Measurements from ENCODE around the gene DHRS11.
A peak's percentile ranks its signal among the peaks of the same experiment; 100 is the strongest.

DHRS11 gene, protein sequence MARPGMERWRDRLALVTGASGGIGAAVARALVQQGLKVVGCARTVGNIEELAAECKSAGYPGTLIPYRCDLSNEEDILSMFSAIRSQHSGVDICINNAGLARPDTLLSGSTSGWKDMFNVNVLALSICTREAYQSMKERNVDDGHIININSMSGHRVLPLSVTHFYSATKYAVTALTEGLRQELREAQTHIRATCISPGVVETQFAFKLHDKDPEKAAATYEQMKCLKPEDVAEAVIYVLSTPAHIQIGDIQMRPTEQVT

GRCh38 chr17:36591434-36592315 is at the start of gene DHRS11:
TSS of gene DHRS11 (plus strand) at chr17:36591879. CDS start at chr17:36592010, 131 bp downstream.
- H3K27me3 Mint-ChIP-seq (ENCODE audit: low read depth) = no peaks in the 10 kb centered on the region
- peaks cover 31% of the 10 kb centered on the region for H3K36me3 Mint-ChIP-seq (ENCODE audit: low read depth)

DNA sequence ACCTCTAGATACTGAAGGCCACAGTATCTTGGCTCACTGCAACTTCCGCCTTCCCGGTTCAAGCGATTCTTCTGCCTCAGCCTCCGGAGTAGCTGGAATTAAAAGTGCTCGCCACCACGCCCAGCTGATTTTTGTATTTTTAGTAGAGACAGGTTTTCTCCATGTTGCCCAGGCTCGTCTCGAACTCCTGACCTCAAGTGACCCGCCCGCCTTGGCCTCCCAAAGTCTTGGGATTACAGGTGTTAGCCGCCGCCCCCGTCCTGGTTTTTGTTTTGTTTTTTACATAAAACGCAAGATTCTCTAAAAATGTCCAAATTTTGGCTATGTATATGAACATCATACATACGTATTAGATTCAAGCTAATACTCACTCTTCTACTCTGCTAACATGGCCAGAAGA is 48.9 kb upstream of the DHRS11 start:
- no peaks in the 10 kb centered on the region for H3K9me3 Mint-ChIP-seq
- H3K4me1 Mint-ChIP-seq = peaks cover 23% of the 10 kb centered on the region
- H3K36me3 Mint-ChIP-seq (ENCODE audit: low read depth) = peaks cover 11% of the 10 kb centered on the region
- H3K4me3 Mint-ChIP-seq = peak overlapping the region; percentile 45 to 100 (median 52)
- TF ChIP-seq, protein P1, sequence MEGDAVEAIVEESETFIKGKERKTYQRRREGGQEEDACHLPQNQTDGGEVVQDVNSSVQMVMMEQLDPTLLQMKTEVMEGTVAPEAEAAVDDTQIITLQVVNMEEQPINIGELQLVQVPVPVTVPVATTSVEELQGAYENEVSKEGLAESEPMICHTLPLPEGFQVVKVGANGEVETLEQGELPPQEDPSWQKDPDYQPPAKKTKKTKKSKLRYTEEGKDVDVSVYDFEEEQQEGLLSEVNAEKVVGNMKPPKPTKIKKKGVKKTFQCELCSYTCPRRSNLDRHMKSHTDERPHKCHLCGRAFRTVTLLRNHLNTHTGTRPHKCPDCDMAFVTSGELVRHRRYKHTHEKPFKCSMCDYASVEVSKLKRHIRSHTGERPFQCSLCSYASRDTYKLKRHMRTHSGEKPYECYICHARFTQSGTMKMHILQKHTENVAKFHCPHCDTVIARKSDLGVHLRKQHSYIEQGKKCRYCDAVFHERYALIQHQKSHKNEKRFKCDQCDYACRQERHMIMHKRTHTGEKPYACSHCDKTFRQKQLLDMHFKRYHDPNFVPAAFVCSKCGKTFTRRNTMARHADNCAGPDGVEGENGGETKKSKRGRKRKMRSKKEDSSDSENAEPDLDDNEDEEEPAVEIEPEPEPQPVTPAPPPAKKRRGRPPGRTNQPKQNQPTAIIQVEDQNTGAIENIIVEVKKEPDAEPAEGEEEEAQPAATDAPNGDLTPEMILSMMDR (IDR thresholded peaks at IDR 0.05; ENCODE audit: unreplicated experiment in 3 of 3) = no peak
- peak overlapping the region in 1 of 3 experiments; percentile 41 for H3K27ac Mint-ChIP-seq
- no peaks in the 10 kb centered on the region for H3K27me3 Mint-ChIP-seq (ENCODE audit: low read depth)

More at GRCh38 chr17:36591434-36592315, at the start of gene DHRS11:
- TF ChIP-seq, protein P1 (IDR thresholded peaks at IDR 0.05; ENCODE audit: unreplicated experiment in 3 of 3) = no peak
- Mint-ChIP-seq H3K27ac (peak within 1 kb of the TSS; percentile 45 to 84 (median 53)), H3K4me3 (peak within 1 kb of the TSS; percentile 80 to 89 (median 88)), H3K9me3 (no peaks in the 10 kb centered on the region), H3K4me1 (peaks cover 25% of the 10 kb centered on the region)

DNA sequence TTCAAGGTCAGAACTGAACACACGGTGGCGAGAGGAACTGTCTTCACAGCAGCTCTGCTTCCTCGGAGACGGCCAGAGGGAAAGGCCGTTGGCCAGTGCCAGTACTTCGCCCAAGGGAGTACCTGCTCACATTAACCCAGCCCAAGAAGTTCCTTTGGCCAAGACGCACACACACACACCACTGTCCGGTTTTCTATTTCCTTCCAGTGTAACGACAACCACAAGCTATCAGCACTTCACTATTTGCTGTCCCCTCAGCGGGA is 47.7 kb upstream of the DHRS11 start:
- H3K9me3 Mint-ChIP-seq = no peaks in the 10 kb centered on the region
- H3K27me3 Mint-ChIP-seq (ENCODE audit: low read depth) = no peaks in the 10 kb centered on the region
- TF ChIP-seq, protein P1 (IDR thresholded peaks at IDR 0.05; ENCODE audit: unreplicated experiment in 3 of 3) = no peak

DNA sequence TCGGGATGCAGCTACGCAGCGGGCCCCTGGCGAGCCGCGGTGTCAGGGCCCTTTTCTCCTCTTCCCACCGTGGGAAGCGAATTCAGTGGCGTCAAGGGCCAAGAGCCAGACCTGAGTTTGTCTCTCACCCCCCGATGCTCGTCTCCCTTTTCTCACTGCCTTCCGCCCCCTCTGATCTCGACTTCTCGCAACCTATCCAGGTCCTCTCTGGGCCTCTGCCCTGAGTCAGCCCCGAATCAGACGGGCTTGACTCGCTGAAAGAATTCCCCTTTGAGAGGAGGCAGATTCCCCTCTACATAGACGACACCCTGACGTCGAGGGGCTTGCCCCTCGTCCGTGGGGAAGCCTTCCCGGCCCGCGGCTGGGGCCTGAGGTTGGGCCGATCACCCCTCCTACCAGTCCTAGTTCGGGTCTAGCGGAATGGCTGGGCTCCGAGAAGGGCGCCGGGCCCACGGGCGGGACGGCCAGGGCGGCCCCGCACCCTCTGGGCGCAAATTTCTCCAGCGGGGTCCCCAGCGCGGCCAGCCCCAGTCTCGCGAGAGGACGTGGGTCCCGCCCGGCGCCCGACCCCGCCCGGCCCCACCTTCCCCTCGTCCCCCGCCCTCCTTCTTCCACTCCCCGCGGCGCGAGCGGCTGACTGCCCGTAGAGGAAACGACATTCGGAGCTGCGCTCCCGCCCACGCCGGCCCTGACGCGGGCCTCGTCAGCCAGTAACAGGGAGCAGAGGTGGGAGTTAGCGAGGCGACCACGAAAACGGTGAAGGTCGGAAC is 47.2 kb upstream of the DHRS11 start, which contains the start of gene GGNBP2:
GGNBP2 (plus strand) TSS at position 613 of the 770 bp plus-strand sequence. CDS start 806 bp downstream, outside the sequence.
- H3K9me3 Mint-ChIP-seq = no peaks in the 10 kb centered on the region
- peak within 1 kb of the TSS; percentile 96 to 100 (median 97) for H3K4me3 Mint-ChIP-seq
- peak within 1 kb of the TSS; percentile 100 for H3K27ac Mint-ChIP-seq
- H3K27me3 Mint-ChIP-seq (ENCODE audit: low read depth) = no peaks in the 10 kb centered on the region
- TF ChIP-seq, protein P1 (IDR thresholded peaks at IDR 0.05; ENCODE audit: unreplicated experiment in 3 of 3) = no peak
- H3K36me3 Mint-ChIP-seq (ENCODE audit: low read depth) = peaks cover 10% of the 10 kb centered on the region
- peaks cover 26% of the 10 kb centered on the region for H3K4me1 Mint-ChIP-seq

More for the DNA sequence above, 47.7 kb upstream of the DHRS11 start:
- Mint-ChIP-seq H3K4me1 (peaks cover 26% of the 10 kb centered on the region), H3K4me3 (peak overlapping the region; percentile 96 to 100 (median 97)), H3K27ac (peak overlapping the region; percentile 100), H3K36me3 (ENCODE audit: low read depth) (peaks cover 10% of the 10 kb centered on the region)

DNA sequence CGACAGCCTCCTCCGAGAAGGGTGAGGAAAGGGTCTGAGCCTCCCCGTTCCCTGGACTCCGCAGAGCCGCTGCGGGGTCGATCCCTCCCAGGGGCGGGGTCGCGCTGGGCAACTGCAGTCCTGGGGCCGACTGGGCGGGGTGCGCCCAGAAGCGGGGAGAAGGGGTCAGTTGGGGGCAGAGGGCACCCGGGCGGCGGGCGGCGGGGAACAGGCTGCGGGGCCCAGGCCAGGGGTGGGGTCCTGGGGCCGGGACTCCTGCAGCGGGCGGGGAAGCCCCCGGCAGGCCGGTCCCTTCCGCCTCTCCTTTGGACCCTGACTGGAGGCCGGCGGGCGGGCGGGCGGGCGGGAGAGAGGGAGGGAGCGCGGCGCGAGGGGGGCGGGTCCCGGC is 46.6 kb upstream of the DHRS11 start:
- TF ChIP-seq, protein P1 (IDR thresholded peaks at IDR 0.05; ENCODE audit: unreplicated experiment in 3 of 3) = no peak
- Mint-ChIP-seq H3K9me3 (no peaks in the 10 kb centered on the region), H3K4me3 (peak overlapping the region; percentile 96 to 100 (median 97))

More for the DNA sequence above, 46.6 kb upstream of the DHRS11 start:
- H3K27me3 Mint-ChIP-seq (ENCODE audit: low read depth) = no peaks in the 10 kb centered on the region
- H3K4me1 Mint-ChIP-seq = peaks cover 26% of the 10 kb centered on the region
- peaks cover 7% of the 10 kb centered on the region for H3K36me3 Mint-ChIP-seq (ENCODE audit: low read depth)
- H3K27ac Mint-ChIP-seq = peak overlapping the region; percentile 100
